HG03064 (cell line): Measurements from ENCODE around the gene TANGO6.

Source experiments
- ATAC-seq: cut with Tn5 transposase; IDR thresholded peaks from one replicate; pipeline ENCODE4 v1.9.1; 2021; ENCODE audit warnings: low read depth; ENCODE audit not compliant: unreplicated experiment

The TANGO6 gene

GRCh38 chr16:68995011-68995504 lies 151.7 kb downstream of the TANGO6 start:
- ATAC-seq, result no peak

- ATAC-seq, result no peak
Observed at GRCh38 chr16:68997564-68997963, 154.2 kb downstream of the TANGO6 start.

GRCh38 chr16:68999114-68999513 lies 155.8 kb downstream of the TANGO6 start:
- ATAC-seq, result no peak

GRCh38 chr16:69003500-69003899 lies 160.2 kb downstream of the TANGO6 start:
- ATAC-seq, result no peak

- ATAC-seq, result no peak
Observed at GRCh38 chr16:69005641-69006355, 162.5 kb downstream of the TANGO6 start.

- ATAC-seq, result no peak
Observed at GRCh38 chr16:69012906-69013305, 169.6 kb downstream of the TANGO6 start.

GRCh38 chr16:69013991-69014390 lies 170.7 kb downstream of the TANGO6 start:
- no peak for ATAC-seq

- ATAC-seq, result no peak
Observed at GRCh38 chr16:69014811-69015210, 171.5 kb downstream of the TANGO6 start.

- ATAC-seq, result no peak
Observed at GRCh38 chr16:69017036-69017783, 173.9 kb downstream of the TANGO6 start.

- no peak for ATAC-seq
Observed at GRCh38 chr16:69019811-69020210, 176.5 kb downstream of the TANGO6 start.

- ATAC-seq, result no peak
Observed at GRCh38 chr16:69029121-69029520, 185.8 kb downstream of the TANGO6 start.

GRCh38 chr16:69031877-69032301 lies 188.6 kb downstream of the TANGO6 start:
- ATAC-seq, result no peak

GRCh38 chr16:69033151-69033949 lies 190.0 kb downstream of the TANGO6 start:
- no peak for ATAC-seq

- no peak for ATAC-seq
Observed at GRCh38 chr16:69035375-69035774, 192.0 kb downstream of the TANGO6 start.

- ATAC-seq, result no peak
Observed at GRCh38 chr16:69036399-69037091, 193.2 kb downstream of the TANGO6 start.

- no peak for ATAC-seq
Observed at GRCh38 chr16:69037373-69038160, 194.2 kb downstream of the TANGO6 start.

- ATAC-seq, result no peak
Observed at GRCh38 chr16:69039333-69039941, 196.1 kb downstream of the TANGO6 start.

GRCh38 chr16:69040144-69040909 lies 197.0 kb downstream of the TANGO6 start:
- no peak for ATAC-seq
